Stimulated activated CD8-positive, alpha-beta memory T cell treated with anti-CD3 and anti-CD28 coated beads, Interleukin-7, amount 100 ng/mL, for 24 hours (primary cell): ENCODE data around the gene GAB2.
"Not testable (repeated sequence)": the region's sequence is repeated elsewhere in the genome, so short reads cannot be mapped to it uniquely, and the experiment has no call there.

ENCODE experiments used
- DNase-seq: peaks from one replicate; pipeline ENCODE4 v3.0.0-alpha.2; 2020; ENCODE audit warnings: low read depth

Gene GAB2

DNA sequence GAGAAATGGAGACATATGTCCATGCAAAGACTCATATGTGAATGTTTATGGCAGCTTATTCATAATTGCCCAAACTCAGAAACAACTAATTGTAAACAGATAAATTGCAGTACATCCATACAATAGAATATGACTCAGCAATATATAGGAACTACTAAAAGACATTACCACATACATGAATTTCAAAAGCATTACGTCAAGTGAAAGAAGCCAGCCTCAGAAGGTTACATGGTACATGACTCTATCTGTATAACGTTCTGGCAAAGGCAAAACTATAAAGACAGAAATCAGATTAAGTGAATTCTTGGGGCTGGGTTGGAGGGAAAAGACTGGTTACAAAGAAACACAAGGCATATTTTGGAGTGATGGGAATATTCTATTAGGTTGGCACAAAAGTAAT is 236.4 kb downstream of the GAB2 start:
- DNase-seq, result no peak

DNA sequence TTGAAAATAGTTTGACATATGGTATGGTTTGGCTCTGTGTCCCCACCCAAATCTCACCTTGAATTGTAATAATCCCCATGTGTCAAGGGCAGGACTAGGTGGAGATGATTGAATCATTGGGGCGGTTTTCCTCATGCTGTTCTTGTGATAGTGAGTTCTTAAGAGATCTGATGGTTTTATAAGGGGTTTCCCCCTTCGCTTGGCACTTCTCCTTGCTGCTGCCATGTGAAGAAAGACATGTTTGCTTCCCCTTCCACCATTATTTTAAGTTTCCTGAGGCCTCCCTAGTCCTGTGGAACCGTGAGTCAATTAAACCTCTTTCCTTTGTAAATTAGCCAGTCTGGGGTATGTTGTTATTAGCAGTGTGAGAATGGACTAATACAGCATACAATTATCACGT is 236.9 kb downstream of the GAB2 start:
- DNase-seq, result no peak

DNA sequence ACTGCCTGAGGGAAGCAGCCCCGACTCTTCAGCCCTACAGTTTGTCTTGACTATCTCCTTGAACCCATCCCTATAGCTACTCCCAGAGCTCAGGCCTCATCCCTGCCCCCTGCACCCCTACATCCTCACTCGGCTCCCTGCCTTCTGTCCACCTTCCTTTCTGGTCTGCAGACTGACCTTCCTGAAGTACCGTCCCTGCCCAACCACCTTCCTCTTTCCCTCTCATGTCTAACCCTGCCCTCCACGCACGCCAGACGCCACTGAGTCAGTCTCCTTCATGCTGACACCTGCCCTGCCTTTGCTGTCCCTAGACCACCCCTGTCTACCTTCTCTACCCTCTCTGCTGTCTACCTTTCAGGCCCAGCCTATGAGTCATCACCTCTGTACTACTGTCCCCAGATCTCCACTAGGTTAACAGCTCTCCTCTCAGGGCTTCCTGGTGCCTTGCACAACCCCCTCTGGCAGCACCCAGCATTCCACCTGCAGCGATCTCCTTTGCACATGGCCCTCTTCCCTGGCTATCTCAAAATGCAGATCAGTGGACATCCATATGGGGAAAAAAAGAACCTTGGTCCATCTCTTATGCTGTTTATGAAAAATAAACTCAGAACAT is 238.1 kb downstream of the GAB2 start:
- DNase-seq, result no peak

GRCh38 chr11:78177216-78177615 is 240.4 kb downstream of the GAB2 start:
- no peak for DNase-seq

GRCh38 chr11:78176605-78177141 is 240.9 kb downstream of the GAB2 start:
- DNase-seq, result no peak

DNA sequence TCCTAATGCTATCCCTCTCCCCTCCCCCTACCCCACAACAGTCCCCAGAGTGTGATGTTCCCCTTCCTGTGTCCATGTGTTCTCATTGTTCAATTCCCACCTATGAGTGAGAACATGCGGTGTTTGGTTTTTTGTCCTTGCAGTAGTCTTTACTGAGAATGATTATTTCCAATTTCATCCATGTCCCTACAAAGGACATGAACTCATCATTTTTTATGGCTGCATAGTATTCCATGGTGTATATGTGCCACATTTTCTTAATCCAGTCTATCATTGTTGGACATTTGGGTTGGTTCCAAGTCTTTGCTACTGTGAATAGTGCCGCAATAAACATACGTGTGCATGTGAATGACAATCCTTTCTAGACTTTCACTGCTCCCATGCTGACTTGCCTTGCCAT is 241.8 kb downstream of the GAB2 start:
- not testable (repeated sequence) for DNase-seq

DNA sequence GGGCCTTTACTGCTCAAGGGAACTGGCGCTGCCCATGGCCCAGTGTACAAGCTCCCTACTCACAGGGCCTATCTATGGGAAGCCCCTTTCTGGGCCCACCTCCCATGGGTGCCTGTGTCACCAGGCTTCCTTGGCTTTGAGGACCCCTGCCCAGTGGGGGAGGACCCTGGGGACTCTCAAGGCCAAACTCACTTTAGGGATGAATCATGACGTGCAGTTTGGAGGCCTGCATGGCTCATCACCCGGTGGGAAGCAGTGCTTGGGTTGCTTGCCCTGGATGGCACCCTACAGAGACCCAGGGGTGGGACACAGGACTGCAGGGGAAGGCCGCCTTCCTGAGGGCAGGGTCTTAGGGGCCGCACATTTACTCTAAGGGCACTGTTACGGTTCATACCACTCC is 245.7 kb downstream of the GAB2 start:
- no peak for DNase-seq

GRCh38 chr11:78170874-78171549 is 246.6 kb downstream of the GAB2 start:
- no peak for DNase-seq

DNA sequence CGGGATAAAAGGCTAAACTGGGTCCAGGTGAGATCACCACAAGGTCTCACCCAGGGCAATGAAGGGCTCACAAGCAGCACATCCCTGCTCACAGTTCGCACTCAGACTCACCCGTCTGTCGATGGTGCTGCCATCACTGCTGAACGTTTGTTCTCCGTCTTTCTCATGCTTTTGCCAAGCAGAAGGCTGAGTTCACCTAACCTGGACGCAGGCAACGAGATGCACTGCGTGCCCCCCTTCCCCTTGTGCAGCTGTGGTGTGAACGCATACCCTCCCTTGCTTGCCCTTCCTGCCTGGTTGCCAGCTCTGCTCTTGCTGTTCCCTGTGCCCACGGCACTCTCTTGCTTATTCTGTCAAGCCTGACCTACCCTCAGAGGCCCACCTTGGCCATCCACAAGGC is 247.2 kb downstream of the GAB2 start:
- DNase-seq, result no peak

GRCh38 chr11:78168539-78169477 is 248.8 kb downstream of the GAB2 start:
- DNase-seq, result no peak

- no peak for DNase-seq
These were observed 250.7 kb downstream of the GAB2 start for GRCh38 chr11:78166855-78167469.
